Sigmoid colon (tissue), 7 donors: ENCODE measurements around the gene MAS1. TPM values are rescaled to one million over a fixed set of nuclear protein-coding genes. Genes with fewer than 3 reads are reported as not detected.

ENCODE experiments used
- DNase-seq: peaks from one replicate; pipeline ENCODE4 v3.0.0-alpha.2; 2019
- H3K27ac ChIP-seq, 4 donors: fragments of 200-600 bp; sonication (generic); one replicate each; pipeline ENCODE4 v1.5.1; 2016 to 2019; ENCODE audit warnings: mild to moderate bottlenecking in 1 of 4
- H3K27me3 ChIP-seq, 3 donors: fragments of 200-600 bp; sonication (generic); one replicate each; pipeline ENCODE4 v1.5.1; 2019; ENCODE audit warnings: mild to moderate bottlenecking in 1 of 3
- H3K36me3 ChIP-seq, 4 donors: fragments of 200-600 bp; sonication (generic); one replicate each; pipeline ENCODE4 v1.5.1; 2016 to 2019
- H3K4me1 ChIP-seq, 4 donors: fragments of 200-600 bp; sonication (generic); one replicate each; pipeline ENCODE4 v1.5.1; 2017 to 2019
- H3K4me3 ChIP-seq, 4 donors: fragments of 200-600 bp; sonication (generic); one replicate each; pipeline ENCODE4 v1.5.1; 2017 to 2019; ENCODE audit warnings: mild to moderate bottlenecking in 2 of 4, moderate library complexity in 1 of 4
- H3K9me3 ChIP-seq, 4 donors: fragments of 200-600 bp in 3 of 4; sonication (generic) in 3 of 4; one replicate each; pipeline versions ENCODE4 v1.5.1 to v1.6.1; 2013 to 2019
- CTCF ChIP-seq, 4 experiments: fragments of 450-650 bp in 3 of 4; fragments of 200-600 bp in 1 of 4; IDR thresholded peaks; one replicate each; pipeline ENCODE4 v1.5.1; 2016 to 2019; ENCODE audit warnings: antibody characterized with exemption in 4 of 4, mild to moderate bottlenecking in 3 of 4, moderate library complexity in 2 of 4
- EP300 ChIP-seq, 4 donors: sonication (generic); formaldehyde crosslinking; IDR thresholded peaks; one replicate each; pipeline ENCODE4 v1.6.1; 2017; ENCODE audit warnings: antibody characterized with exemption in 4 of 4
- POLR2A ChIP-seq, 2 donors: fragments of 450-650 bp; IDR thresholded peaks; one replicate each; pipeline ENCODE4 v1.6.1; 2016; ENCODE audit warnings: antibody characterized with exemption in 2 of 2, mild to moderate bottlenecking in 2 of 2, moderate library complexity in 2 of 2
- POLR2AphosphoS5 ChIP-seq, 4 donors: sonication (generic); formaldehyde crosslinking; IDR thresholded peaks; one replicate each; pipeline ENCODE4 v1.6.1; 2017; ENCODE audit warnings: antibody characterized with exemption in 4 of 4
- WGBS, 2 donors: extraction: QIAGEN DNeasy Blood & Tissue Kit; methylation state at CpG; one replicate each; pipeline ENCODE4 v1.1.7; 2013; 5-methylcytosine and 5-hydroxymethylcytosine counted together
- intact Hi-C: fragments of 100-400 bp; cut with DNase I; formaldehyde crosslinking; loops from one replicate; pipeline ENCODE4 v1.15.1; 2023
- polyA plus RNA-seq, 3 donors: library from polyadenylated mRNA; stranded (reverse); fragments of 200-250 nt; gene quantifications; one replicate each; pipeline ENCODE4 v1.2.3, GENCODE V29; 2013
- total RNA-seq, 4 donors: library from RNA; depleted of rRNA; stranded (reverse); fragments of >200 nt; gene quantifications; one replicate each; pipeline ENCODE4 v1.1.0, GENCODE V29; 2016
- donor health status: healthy with polysubstance abuse.
- donor health status: Bipolar disorder and iron deficiency.
- donor health status: healthy.

The MAS1 gene
- total and polyA plus RNA-seq, 7 donors: under 0.01 TPM; not detected in 6

- no peak for DNase-seq
- intact Hi-C loops: no loop called here
- no peaks in the 10 kb centered on the region for H3K9me3 ChIP-seq
- H3K36me3 ChIP-seq: no peaks in the 10 kb centered on the region
- TF ChIP-seq EP300 (IDR thresholded peaks at IDR 0.05) (no peak), POLR2AphosphoS5 (IDR thresholded peaks at IDR 0.05) (no peak), CTCF (IDR thresholded peaks at IDR 0.05) (no peak), POLR2A (IDR thresholded peaks at IDR 0.05) (no peak)
- H3K27ac ChIP-seq: no peak overlapping the region
- no peak overlapping the region for H3K4me3 ChIP-seq
- peaks cover 0 to 9% (median 8%) of the 10 kb centered on the region in 3 donors for H3K27me3 ChIP-seq
- WGBS, 2 donors: 16 to 66% methylated on average over 4 of the region's 4 CpGs
- peaks cover 0 to under 1% (median 0%) of the 10 kb centered on the region in 4 donors for H3K4me1 ChIP-seq
Observed at GRCh38 chr6:159894991-159895390, 4.2 kb downstream of the MAS1 start.

- no peak overlapping the region for H3K27ac ChIP-seq
- peaks cover 0 to 3% (median 0%) of the 10 kb centered on the region in 3 donors for H3K27me3 ChIP-seq
- intact Hi-C loops: no loop called here
- WGBS, 2 donors: 94% methylated on average over 4 of the region's 4 CpGs
- peaks cover 0 to 4% (median 0%) of the 10 kb centered on the region in 4 donors for H3K4me1 ChIP-seq
- no peak for DNase-seq
- no peaks in the 10 kb centered on the region for H3K9me3 ChIP-seq
- H3K36me3 ChIP-seq: no peaks in the 10 kb centered on the region
- TF ChIP-seq POLR2A (IDR thresholded peaks at IDR 0.05) (no peak), CTCF (IDR thresholded peaks at IDR 0.05) (no peak), POLR2AphosphoS5 (IDR thresholded peaks at IDR 0.05) (no peak), EP300 (IDR thresholded peaks at IDR 0.05) (no peak)
- no peak overlapping the region for H3K4me3 ChIP-seq
Observed at GRCh38 chr6:159897603-159898002, 6.8 kb downstream of the MAS1 start.

- 61 to 74% methylated on average over 1 of the region's 1 CpG for WGBS, 2 donors
Observed at GRCh38 chr6:159898519-159898918, 7.7 kb downstream of the MAS1 start.

GRCh38 chr6:159899994-159900745 lies 9.4 kb downstream of the MAS1 start:
- no peaks in the 10 kb centered on the region for H3K27me3 ChIP-seq
- no peak overlapping the region for H3K4me3 ChIP-seq
- TF ChIP-seq EP300 (IDR thresholded peaks at IDR 0.05): no peak
- no peak for TF ChIP-seq POLR2A (IDR thresholded peaks at IDR 0.05)
- no peak for TF ChIP-seq CTCF (IDR thresholded peaks at IDR 0.05)
- TF ChIP-seq POLR2AphosphoS5 (IDR thresholded peaks at IDR 0.05): no peak
- H3K36me3 ChIP-seq: no peaks in the 10 kb centered on the region
- intact Hi-C loops: no loop called here
- no peaks in the 10 kb centered on the region for H3K9me3 ChIP-seq
- DNase-seq: no peak
- no peak overlapping the region for H3K27ac ChIP-seq
- peaks cover 0 to 4% (median 0%) of the 10 kb centered on the region in 4 donors for H3K4me1 ChIP-seq
- 80 to 81% methylated on average over 15 of the region's 15 CpGs for WGBS, 2 donors

More at GRCh38 chr6:159898519-159898918, 7.7 kb downstream of the MAS1 start:
- no peak for DNase-seq
- TF ChIP-seq POLR2AphosphoS5 (IDR thresholded peaks at IDR 0.05): no peak
- Histone ChIP-seq H3K4me3 (no peak overlapping the region), H3K36me3 (no peaks in the 10 kb centered on the region), H3K4me1 (peaks cover 0 to 4% (median 0%) of the 10 kb centered on the region in 4 donors), H3K27ac (no peak overlapping the region), H3K27me3 (no peaks in the 10 kb centered on the region), H3K9me3 (no peaks in the 10 kb centered on the region)
- intact Hi-C loops: no loop called here

GRCh38 chr6:159902620-159903019 lies 11.8 kb downstream of the MAS1 start:
- Histone ChIP-seq H3K36me3 (no peaks in the 10 kb centered on the region), H3K9me3 (no peaks in the 10 kb centered on the region), H3K27ac (no peak overlapping the region), H3K4me1 (peaks cover 0 to 4% (median 0%) of the 10 kb centered on the region in 4 donors), H3K27me3 (no peaks in the 10 kb centered on the region), H3K4me3 (no peak overlapping the region)
- intact Hi-C loops: no loop called here
- TF ChIP-seq CTCF (IDR thresholded peaks at IDR 0.05): no peak
- TF ChIP-seq EP300 (IDR thresholded peaks at IDR 0.05): no peak
- no peak for TF ChIP-seq POLR2AphosphoS5 (IDR thresholded peaks at IDR 0.05)
- no peak for TF ChIP-seq POLR2A (IDR thresholded peaks at IDR 0.05)
- DNase-seq: no peak
- WGBS, 2 donors: 87 to 92% methylated on average over 9 of the region's 9 CpGs
